HG03378 (cell line): ENCODE results near the gene FRMPD1.

Experiments
- ATAC-seq: cut with Tn5 transposase; IDR thresholded peaks from one replicate; pipeline ENCODE4 v1.9.1; 2021; ENCODE audit warnings: mild to moderate bottlenecking, moderate library complexity; ENCODE audit not compliant: unreplicated experiment

FRMPD1 gene

DNA sequence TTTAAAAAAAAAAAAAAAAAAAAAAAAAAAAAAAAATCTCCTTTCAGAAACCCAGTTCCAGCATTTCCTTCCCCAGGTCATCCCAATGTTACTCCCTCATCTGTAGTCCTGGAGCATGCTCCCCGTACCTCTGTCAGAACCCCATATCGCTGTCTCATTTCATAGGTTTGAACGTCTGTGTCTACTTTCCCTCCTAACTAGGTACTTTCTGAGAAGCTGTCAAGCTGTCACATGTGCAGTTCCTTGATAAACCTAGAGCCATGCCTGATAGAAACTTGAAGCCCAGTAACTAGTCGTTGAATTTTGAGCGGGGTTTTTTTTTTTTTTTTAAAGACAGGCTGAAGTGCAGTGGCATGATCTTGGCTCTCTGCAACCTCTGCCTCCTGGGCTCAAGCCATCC is 118.6 kb downstream of the FRMPD1 start:
- ATAC-seq, result no peak

DNA sequence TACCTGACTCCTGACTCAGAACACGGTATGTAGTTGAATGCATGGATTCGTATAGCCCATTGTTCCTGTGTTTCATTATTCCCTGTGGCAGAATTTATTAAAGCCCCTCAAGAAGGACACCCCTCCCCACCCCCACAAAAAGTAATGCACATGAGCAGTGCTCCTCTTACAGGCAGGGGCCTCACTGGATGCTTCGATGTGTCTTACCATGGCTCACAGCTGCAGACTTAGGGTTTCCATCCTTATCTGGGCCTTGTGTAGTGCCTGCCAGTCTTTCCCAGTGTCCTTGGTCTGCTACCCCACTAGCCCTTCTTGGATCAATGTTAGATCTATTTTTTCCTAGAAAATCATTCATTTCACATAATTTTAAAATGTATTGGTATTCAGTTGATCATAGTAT is 119.2 kb downstream of the FRMPD1 start:
- no peak for ATAC-seq

GRCh38 chr9:37775216-37775919 is 124.6 kb downstream of the FRMPD1 start:
- no peak for ATAC-seq

- no peak for ATAC-seq
These were observed 125.6 kb downstream of the FRMPD1 start for GRCh38 chr9:37776328-37776727.

DNA sequence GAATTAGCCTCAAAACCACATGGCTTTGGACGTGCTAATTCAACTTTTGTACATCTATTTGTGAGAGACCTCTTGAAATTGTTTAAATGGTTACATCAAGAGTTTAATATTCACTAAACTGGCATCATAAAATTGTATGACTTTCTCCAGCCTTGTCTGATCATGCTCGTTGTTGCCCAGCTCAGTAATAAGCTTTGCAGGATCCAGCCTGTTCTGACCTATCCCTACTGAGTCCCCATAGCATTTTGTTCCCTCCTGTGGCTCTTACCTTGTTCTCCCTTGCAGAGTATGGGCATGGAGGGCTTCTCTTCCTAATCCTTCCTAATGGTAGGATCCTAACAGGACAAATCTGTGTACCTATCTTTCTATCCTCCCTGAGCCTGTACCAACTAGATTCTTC is 127.8 kb downstream of the FRMPD1 start:
- ATAC-seq, result no peak

- no peak for ATAC-seq
These were observed 133.5 kb downstream of the FRMPD1 start for GRCh38 chr9:37784291-37784615.

- ATAC-seq, result peak; percentile 88
These were observed 134.1 kb downstream of the FRMPD1 start, which contains the start of gene EXOSC3 for GRCh38 chr9:37784616-37785483. TSS of gene EXOSC3 (minus strand) at chr9:37785064. CDS start at chr9:37785044, 20 bp downstream.

DNA sequence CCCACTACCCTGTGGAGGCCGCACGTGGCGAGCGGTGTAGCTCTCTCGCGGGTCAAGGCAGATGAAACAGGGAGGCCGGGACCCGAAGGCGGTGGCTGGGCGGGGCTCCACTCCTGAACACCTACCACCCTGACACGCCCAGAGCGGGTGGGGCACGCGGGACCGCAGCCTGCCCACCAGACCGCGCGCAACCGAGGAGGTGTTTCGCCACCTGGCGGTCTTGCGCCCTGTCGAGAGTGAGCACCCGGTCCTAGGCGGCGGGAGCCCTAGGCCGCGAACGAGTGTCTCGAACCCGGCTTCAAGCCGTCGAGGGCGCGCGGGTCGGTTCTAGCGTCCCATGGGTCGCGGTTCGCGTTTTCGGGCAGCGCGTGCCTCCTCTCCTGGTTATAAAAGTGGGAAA is 136.3 kb downstream of the FRMPD1 start:
- no peak for ATAC-seq

GRCh38 chr9:37788332-37788731 is 137.6 kb downstream of the FRMPD1 start:
- ATAC-seq, result no peak

GRCh38 chr9:37790096-37790495 is 139.3 kb downstream of the FRMPD1 start:
- ATAC-seq, result no peak

DNA sequence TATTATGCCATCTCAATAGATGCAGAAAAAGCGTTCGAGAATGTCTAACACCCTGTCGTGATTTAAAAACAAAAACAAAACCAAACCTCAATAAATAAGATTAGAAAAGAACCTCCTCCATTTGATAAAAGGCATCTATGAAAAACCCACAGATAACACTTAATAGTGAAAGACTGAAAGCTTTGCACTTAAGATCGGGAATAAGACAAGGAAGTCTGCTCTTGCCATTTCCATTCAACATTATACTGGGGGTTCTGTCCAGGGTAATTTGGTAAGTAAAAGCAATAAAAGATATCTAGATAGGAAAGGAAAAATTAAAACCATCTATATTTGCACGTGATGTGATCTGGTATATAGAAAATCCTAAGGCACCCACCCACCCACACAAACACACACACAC is 141.4 kb downstream of the FRMPD1 start:
- no peak for ATAC-seq

GRCh38 chr9:37796232-37796631 is 145.5 kb downstream of the FRMPD1 start:
- ATAC-seq, result no peak
